HepG2 (cell line): Measurements from ENCODE around the gene ACTR3. TPM values are rescaled to one million over a fixed set of nuclear protein-coding genes. Genes with fewer than 3 reads are reported as not detected.

Source experiments
- ADNP ChIP-seq: sonication (generic); formaldehyde crosslinking; IDR thresholded peaks from 2 replicates; pipeline ENCODE4 v1.4.0; 2020; ENCODE audit warnings: missing genetic modification reagents
- DDIT3 ChIP-seq: sonication (generic); formaldehyde crosslinking; IDR thresholded peaks from 2 replicates; pipeline ENCODE4 v1.4.0; 2020; ENCODE audit warnings: mild to moderate bottlenecking, missing genetic modification reagents
- ESRRA ChIP-seq: sonication (generic); formaldehyde crosslinking; IDR thresholded peaks from 2 replicates; pipeline ENCODE4 v1.5.1; 2020; ENCODE audit warnings: mild to moderate bottlenecking, low read depth, missing genetic modification reagents
- FIP1L1 ChIP-seq: fragments of 200-400 bp; formaldehyde crosslinking; IDR thresholded peaks from 2 replicates; pipeline ENCODE4 v1.6.1; 2018; ENCODE audit warnings: low read depth, mild to moderate bottlenecking, low read length, moderate library complexity, borderline replicate concordance; ENCODE audit not compliant: insufficient read depth
- HMG20A ChIP-seq: IDR thresholded peaks from 2 replicates; pipeline ENCODE4 v1.6.1; 2016; ENCODE audit warnings: borderline replicate concordance
- HNRNPK ChIP-seq: fragments of 200-400 bp; formaldehyde crosslinking; IDR thresholded peaks from 2 replicates; pipeline ENCODE4 v1.6.1; 2018; ENCODE audit warnings: low read length, low read depth, moderate library complexity, mild to moderate bottlenecking; ENCODE audit not compliant: poor library complexity, severe bottlenecking
- HOXD1 ChIP-seq: sonication (generic); formaldehyde crosslinking; IDR thresholded peaks from 2 replicates; pipeline ENCODE4 v1.5.0; 2020; ENCODE audit warnings: missing genetic modification reagents
- KDM5B ChIP-seq: sonication (generic); formaldehyde crosslinking; IDR thresholded peaks from 2 replicates; pipeline ENCODE4 v1.4.0; 2020; ENCODE audit warnings: missing genetic modification reagents, mild to moderate bottlenecking, borderline replicate concordance
- MIER2 ChIP-seq: IDR thresholded peaks from 2 replicates; pipeline ENCODE4 v1.6.1; 2016; ENCODE audit warnings: missing biosample characterization, missing genetic modification reagents
- NFE2L2 ChIP-seq: fragments of 150-350 bp; IDR thresholded peaks from 2 replicates; pipeline ENCODE4 v1.6.1; 2014; ENCODE audit warnings: low read length
- SETDB1 ChIP-seq: sonication (generic); formaldehyde crosslinking; IDR thresholded peaks from 2 replicates; pipeline ENCODE4 v1.5.1; 2020; ENCODE audit warnings: missing genetic modification reagents, mild to moderate bottlenecking, borderline replicate concordance
- SPEN ChIP-seq: sonication (generic); formaldehyde crosslinking; IDR thresholded peaks from 2 replicates; pipeline ENCODE4 v1.5.1; 2020; ENCODE audit warnings: low read depth, mild to moderate bottlenecking, missing genetic modification reagents
- SRF ChIP-seq: IDR thresholded peaks from 2 replicates; pipeline ENCODE4 v1.6.1; 2011; ENCODE audit warnings: mild to moderate bottlenecking, low read depth, low read length, moderate library complexity
- TBX2 ChIP-seq: sonication (generic); formaldehyde crosslinking; IDR thresholded peaks from 2 replicates; pipeline ENCODE4 v1.5.0; 2020; ENCODE audit warnings: missing genetic modification reagents, mild to moderate bottlenecking, borderline replicate concordance
- ZBTB7B ChIP-seq: sonication (generic); formaldehyde crosslinking; IDR thresholded peaks from 2 replicates; pipeline ENCODE4 v1.4.0; 2020; ENCODE audit warnings: missing genetic modification reagents
- ZFP90 ChIP-seq: sonication (generic); formaldehyde crosslinking; IDR thresholded peaks from 2 replicates; pipeline ENCODE4 v1.8.0; 2022; ENCODE audit warnings: missing genetic modification reagents, mild to moderate bottlenecking, inconsistent platforms, borderline replicate concordance
- ZNF354B ChIP-seq: sonication (generic); formaldehyde crosslinking; IDR thresholded peaks from 2 replicates; pipeline ENCODE4 v1.8.0; 2022; ENCODE audit warnings: mild to moderate bottlenecking, missing genetic modification reagents
- ZNF646 ChIP-seq: sonication (generic); formaldehyde crosslinking; IDR thresholded peaks from 2 replicates; pipeline ENCODE4 v1.9.0; 2021; ENCODE audit warnings: mild to moderate bottlenecking, missing genetic modification reagents
- ZNF660 ChIP-seq: sonication (generic); formaldehyde crosslinking; IDR thresholded peaks from 2 replicates; pipeline ENCODE4 v1.5.1; 2020; ENCODE audit warnings: mild to moderate bottlenecking, low read depth, missing genetic modification reagents, borderline replicate concordance
- ZNF782 ChIP-seq: sonication (generic); formaldehyde crosslinking; IDR thresholded peaks from 2 replicates; pipeline ENCODE4 v1.4.0; 2020; ENCODE audit warnings: missing genetic modification reagents, mild to moderate bottlenecking, borderline replicate concordance
- polyA plus RNA-seq, 8 experiments: library from polyadenylated mRNA; depleted of rRNA in 3 of 8; stranded (reverse) in 7 of 8; unstranded in 1 of 8; fragments of >200 nt; fragmentation: Illumina TruSeq in 4 of 8; extraction: Trizol in 4 of 8; gene quantifications; 2 replicates each; pipeline versions ENCODE4 v1.2.1 to v1.2.3, GENCODE V29; 2011 to 2016; ENCODE audit warnings: low read depth in 4 of 8, missing spikeins in 1 of 8, mixed read lengths in 1 of 8; ENCODE audit not compliant: insufficient read depth in 1 of 8
- total RNA-seq, 5 experiments: library from RNA; depleted of rRNA; stranded (reverse); fragments of >200 nt; fragmentation: Illumina TruSeq; extraction: Trizol; gene quantifications; 2 replicates each; pipeline ENCODE4 v1.2.3, GENCODE V29; 2016; ENCODE audit warnings: low read depth in 1 of 5
- TF ChIP-seq, protein P1 (sequence below): sonication (generic); formaldehyde crosslinking; IDR thresholded peaks from 2 replicates; pipeline ENCODE4 v1.8.0; 2022; ENCODE audit warnings: mild to moderate bottlenecking, missing genetic modification reagents, borderline replicate concordance

ACTR3 gene
- total and polyA plus RNA-seq, 2 of the 13 experiments (the other 11 are each of a cell fraction or from before 2014, with no cell fraction given) = 123 to 225 TPM

DNA sequence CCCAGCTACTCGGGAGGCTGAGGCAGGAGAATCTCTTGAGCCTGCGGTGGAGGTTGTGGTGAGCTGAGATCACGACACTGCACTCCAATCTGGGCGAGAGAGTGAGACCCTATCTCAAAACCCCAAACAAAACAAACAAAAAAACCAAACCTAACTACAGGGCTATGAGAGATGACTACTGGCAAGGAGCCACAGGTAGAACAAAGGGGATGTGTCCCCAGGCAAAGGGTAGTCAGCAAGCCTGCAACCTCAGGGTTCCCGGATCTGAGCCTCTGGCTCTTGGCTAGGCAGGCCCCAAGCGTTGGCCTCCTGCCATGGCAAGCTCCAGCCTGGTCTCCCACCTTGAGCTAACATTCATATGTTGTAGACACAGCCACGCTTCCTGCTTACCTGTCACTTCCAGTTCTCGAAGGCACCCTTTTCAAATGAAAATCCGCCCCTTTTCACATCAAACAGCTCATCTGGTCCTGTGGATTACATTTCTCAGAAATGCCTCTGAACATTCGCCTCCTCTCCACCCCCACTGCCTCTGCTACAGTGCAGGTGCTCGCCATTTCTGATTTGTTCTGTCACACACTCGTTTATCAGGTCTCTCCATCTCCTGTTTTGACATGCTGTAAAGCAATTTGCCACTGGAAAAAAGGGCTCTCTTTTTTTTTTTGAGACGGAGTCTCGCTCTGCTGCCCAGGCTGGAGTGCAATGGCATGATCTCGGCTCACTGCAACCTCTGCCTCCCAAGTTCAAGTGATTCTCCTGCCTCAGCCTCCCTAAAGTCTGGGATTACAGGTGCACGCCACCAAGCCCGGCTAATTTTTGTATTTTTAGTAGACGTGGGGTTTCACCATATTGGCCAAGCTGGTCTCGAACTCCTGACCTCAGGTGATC is 13.1 kb upstream of the ACTR3 start (continued):
- no peak for TF ChIP-seq DDIT3 (CRISPR knock-in tag)
- 0 out of 2 replicates have a peak, but pooled peaks have one; percentile 25 for TF ChIP-seq ZNF782 (CRISPR knock-in tag)
- TF ChIP-seq ZFP90 (CRISPR knock-in tag) = peak; percentile 43
- TF ChIP-seq NFE2L2 = no peak
- TF ChIP-seq HNRNPK = no peak
- TF ChIP-seq FIP1L1 = no peak
- no peak for TF ChIP-seq ZNF646 (CRISPR knock-in tag)
- TF ChIP-seq MIER2 (CRISPR knock-in tag) = peak; percentile 73; the same call in 1 of the 2 replicates
- TF ChIP-seq HMG20A (CRISPR knock-in tag) = peak; percentile 72
- 0 out of 2 replicates have a peak, but pooled peaks have one; percentile 80 for TF ChIP-seq ZNF354B (CRISPR knock-in tag)
- TF ChIP-seq SETDB1 (CRISPR knock-in tag) = no peak
- 0 out of 2 replicates have a peak, but pooled peaks have one; percentile 63 for TF ChIP-seq HOXD1
- peak; percentile 47; the same call in 1 of the 2 replicates for TF ChIP-seq SPEN
- no peak for TF ChIP-seq ZNF660 (CRISPR knock-in tag)
- TF ChIP-seq SRF = no peak
- TF ChIP-seq ESRRA = 0 out of 2 replicates have a peak, but pooled peaks have one; percentile 27
- TF ChIP-seq TBX2 (CRISPR knock-in tag) = peak; percentile 69; the same call in 1 of the 2 replicates
- TF ChIP-seq, protein P1, sequence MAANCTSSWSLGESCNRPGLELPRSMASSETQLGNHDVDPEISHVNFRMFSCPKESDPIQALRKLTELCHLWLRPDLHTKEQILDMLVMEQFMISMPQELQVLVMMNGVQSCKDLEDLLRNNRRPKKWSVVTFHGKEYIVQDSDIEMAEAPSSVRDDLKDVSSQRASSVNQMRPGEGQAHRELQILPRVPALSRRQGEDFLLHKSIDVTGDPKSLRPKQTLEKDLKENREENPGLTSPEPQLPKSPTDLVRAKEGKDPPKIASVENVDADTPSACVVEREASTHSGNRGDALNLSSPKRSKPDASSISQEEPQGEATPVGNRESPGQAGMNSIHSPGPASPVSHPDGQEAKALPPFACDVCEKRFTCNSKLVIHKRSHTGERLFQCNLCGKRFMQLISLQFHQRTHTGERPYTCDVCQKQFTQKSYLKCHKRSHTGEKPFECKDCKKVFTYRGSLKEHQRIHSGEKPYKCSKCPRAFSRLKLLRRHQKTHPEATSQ = peak; percentile 92; the same call in 1 of the 2 replicates
- 0 out of 2 replicates have a peak, but pooled peaks have one; percentile 20 for TF ChIP-seq ADNP (CRISPR knock-in tag)
- TF ChIP-seq ZBTB7B (CRISPR knock-in tag) = 0 out of 2 replicates have a peak, but pooled peaks have one; percentile 46
- TF ChIP-seq KDM5B = peak; percentile 77; the same call in 1 of the 2 replicates
